GM21825 (cell line): Measurements from ENCODE around the gene TEDDM1.
"Not testable (repeated sequence)": the region's sequence is repeated elsewhere in the genome, so short reads cannot be mapped to it uniquely, and the experiment has no call there.

Source experiments
- ATAC-seq: cut with Tn5 transposase; IDR thresholded peaks from one replicate; pipeline ENCODE4 v1.9.1; 2021; ENCODE audit warnings: mild to moderate bottlenecking, moderate library complexity; ENCODE audit not compliant: unreplicated experiment

TEDDM1 gene

DNA sequence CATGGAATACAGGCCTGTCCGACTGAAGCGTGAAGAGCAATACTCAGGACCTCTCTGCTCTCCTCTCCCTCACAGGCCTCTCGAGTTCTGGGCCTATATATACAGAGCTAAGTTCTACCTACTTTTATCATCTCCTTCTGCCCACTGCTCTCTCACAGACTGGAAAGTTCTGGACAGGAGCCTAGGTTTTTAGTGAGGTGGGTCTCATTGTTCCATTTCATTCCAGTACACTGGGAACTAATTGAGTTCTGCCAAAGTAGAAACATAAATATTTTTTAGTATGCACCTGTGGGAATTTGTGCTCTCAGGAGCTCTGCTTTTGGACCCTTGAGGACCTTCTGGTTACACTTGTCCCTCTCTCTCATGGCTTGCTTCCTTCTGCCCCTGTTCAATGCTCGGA lies at the start of gene TEDDM1:
Gene TEDDM1 (minus strand): TSS at position 101 of the 400 bp plus-strand sequence. CDS start 182 bp downstream, outside the sequence.
- ATAC-seq: no peak

DNA sequence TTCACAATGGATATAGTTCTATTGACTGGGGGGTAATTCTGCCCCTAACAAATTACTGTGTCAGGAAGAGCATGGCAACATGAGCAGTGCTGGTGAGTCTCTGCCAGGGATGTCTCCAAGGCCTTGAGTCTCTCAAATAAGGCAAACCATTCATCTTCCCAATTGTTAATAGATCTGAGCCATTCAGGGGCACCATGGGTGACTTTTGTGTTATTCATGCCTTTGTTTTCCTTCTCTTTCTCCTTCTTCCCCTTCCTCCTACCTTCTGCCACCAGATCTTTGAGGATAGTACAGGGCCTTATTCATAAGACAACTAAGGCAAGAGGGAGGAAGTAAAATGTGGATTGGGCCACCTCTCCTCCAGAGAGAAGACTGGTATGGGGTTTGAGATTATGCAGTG lies 49.6 kb upstream of the TEDDM1 start, which contains the start of gene RGSL1:
Gene RGSL1 (plus strand): TSS at position 60 of the 400 bp plus-strand sequence. CDS start 20 bp downstream, at position 80.
- no peak for ATAC-seq

DNA sequence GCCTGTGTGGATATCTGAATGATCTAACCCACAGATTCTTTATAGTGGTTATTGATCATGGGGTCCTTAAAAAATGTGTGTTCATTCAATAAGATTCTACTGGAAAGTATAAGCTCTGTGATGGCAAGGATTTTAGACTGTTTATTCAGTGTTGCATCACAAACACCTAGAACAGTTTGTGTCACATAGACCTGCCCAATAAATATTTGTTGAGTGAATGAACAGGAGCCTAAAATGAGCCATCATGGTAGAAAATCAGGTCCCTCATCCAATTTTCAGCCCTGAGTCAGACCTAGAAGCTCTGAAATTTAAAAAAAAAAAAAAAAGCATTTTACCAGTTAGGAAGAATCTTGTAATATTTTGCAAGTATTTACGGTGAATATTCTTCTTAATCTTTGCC lies 47.2 kb upstream of the TEDDM1 start:
- ATAC-seq: no peak

GRCh38 chr1:182447124-182447523 lies 46.7 kb upstream of the TEDDM1 start:
- ATAC-seq: not testable (repeated sequence)

DNA sequence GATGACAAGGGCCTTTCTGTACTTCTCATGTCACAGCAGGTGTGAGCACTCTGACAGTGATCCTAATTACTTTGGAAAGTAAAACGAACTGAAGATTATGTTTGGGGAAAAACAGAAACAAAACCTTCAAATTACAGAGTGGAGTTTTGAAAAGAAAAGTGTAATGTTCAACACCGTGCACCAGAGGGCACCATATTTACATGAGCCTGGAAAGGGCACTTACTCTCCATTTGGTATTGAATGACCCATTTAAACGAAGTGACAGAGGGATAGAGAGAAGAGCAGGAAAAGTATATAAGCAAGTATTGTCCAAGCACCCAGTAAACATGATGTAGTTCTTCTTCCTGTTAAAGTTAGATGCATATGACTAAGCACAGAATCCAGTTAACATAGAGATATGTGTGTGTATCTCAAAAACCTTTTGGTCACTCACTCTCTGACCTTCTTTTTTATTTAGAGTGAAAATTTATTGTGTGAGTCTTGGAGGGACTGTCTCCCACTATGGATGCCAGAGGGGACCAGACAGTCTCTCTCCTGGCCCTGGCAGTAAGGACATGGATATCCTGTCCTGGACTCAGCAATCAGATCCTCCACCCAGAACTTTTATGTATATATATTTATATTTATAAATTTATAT lies 45.7 kb upstream of the TEDDM1 start:
- ATAC-seq: no peak

- no peak for ATAC-seq
Observed at GRCh38 chr1:182444497-182444896, 44.0 kb upstream of the TEDDM1 start.

- no peak for ATAC-seq
Observed at GRCh38 chr1:182442333-182442732, 41.9 kb upstream of the TEDDM1 start.

DNA sequence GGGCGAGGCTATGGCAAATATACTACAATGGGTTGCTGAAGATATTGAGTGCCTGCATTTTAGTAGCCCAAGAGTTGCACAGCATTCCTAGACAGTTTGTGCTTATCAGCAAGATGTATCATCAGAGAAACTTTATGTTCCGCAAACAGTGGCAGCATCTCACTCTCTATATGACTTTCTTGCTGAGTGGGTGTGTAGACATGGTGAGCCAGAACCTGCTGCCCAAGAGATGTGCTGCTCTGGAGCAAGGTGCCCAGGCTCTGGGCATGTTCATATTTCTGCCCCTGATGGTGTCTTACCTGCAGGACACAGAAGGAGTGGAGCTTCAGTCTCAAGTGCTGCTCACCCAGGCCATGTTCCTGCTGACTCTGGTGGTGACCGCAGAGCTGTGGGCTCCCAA lies 41.3 kb upstream of the TEDDM1 start:
- no peak for ATAC-seq

DNA sequence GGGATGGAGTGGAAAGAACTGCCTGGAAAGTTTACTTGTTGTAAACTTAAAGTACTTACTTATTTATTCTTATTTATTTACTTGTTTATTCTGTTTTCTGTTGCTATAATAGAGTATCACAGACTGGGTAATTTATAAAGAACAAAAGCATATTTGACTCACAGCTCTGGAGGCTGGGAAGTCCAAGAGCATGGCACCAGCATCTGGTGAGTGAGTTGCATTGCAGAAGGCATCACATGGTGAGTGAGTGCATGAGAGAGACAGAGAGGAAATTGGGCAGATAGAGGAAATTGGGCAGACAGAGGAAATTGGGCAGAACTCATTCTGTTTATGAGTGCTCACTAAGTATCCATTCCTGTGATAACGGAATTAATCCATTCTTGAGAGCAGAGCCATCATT lies 37.9 kb upstream of the TEDDM1 start:
- ATAC-seq: no peak

DNA sequence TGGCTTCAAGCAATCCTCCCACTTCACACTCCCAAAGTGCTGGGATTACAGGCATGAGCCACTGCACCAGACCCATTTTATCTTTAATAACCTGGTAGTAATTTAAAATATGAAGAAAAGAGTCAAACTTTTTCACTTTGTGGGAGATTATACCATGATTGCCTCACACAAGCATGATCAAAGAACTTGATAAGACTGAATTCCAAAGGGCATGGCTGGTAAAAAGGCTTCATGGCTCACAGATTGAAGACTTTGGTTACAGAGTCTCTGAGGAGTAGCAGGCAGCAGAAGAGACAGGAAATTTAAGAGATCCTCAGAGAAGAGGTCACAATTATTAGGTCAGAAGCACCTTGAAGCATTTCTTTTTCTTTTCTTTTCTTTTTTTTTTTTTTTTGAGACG lies 33.1 kb upstream of the TEDDM1 start:
- no peak for ATAC-seq

DNA sequence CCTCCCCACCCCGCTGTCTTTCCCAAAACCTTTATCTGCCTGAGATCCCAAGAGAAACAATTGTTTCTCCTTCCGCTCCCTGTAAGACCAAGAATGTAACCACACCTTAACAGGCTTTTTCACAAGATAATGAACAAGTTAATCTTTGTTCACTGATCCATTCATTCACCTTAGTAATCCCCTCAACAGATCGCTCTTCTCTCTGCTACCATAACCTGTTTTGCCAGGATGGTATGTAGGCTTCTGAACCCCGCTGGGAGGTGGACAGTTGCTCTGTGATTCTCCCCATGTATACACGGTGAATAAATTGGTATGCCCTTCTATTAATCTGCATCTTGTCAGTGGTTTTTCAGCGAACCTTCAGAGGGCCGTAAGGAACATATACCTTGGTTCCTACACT lies 30.8 kb upstream of the TEDDM1 start:
- no peak for ATAC-seq

- ATAC-seq: peak; percentile 45
Observed at GRCh38 chr1:182430263-182431068, 30.0 kb upstream of the TEDDM1 start.

DNA sequence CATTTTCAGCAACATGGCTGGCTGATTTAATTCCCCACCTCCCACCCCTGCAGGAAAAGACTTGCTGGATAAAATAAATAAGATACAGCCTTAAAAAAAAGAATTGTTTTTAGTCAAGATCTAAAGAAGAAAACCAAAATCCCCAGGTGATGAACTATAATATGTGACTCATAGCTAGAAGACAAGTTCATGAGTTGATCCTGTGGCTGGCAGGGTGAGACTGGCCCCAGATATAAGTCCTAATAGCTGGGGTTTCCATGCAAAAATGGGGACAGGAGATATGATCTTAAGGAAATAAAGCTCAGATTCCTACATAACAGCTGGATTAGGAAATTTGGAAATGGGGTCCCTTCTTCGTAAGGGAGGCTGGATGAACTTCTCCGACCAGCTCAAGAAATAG lies 27.6 kb upstream of the TEDDM1 start:
- ATAC-seq: peak; percentile 30

DNA sequence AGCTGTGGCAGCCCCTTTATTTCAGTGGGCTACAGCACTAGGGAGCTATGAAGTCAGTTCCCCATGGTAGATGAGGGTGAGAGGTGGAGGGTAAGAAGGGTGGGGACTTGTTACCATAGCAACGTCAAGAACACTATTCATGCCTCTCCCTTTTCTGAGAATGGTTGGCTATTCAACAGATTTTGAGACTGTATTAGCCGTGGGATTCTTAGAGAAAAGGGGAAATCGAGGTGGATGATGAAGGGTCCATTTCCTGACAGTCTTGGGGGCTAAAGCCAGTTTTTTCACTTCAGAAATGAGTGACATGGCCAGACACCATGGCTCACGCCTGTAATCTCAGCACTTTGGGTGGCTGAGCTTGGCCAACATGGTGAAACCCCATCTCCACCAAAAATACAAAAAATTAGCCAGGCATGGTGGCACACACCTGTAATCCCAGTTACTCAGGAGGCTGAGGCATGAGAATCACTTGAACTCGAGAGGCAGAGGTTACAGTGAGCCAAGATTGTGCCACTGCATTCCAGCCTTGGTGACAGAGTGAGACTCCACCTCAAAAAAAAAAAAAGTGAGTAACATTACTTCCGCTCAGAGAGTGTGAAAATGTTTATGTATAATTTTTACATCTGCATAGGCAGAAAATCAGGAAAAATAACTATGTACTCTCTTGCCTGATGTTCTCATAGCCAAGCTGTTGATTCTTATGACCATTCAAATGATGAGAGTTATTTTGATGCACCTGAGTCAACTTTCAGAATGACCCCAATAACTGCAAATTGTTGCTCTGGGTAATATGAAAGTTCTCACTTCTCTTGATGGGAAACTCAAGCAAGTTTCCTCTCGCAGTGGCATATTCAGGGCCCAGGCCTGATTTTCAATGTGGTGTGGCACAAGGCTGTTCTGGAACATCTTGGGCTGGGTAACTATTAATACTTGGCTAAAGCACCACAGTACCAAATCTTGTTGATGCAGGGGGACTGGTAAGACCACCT lies 26.3 kb upstream of the TEDDM1 start:
- peak; percentile 53 for ATAC-seq

GRCh38 chr1:182415789-182416188 lies 15.3 kb upstream of the TEDDM1 start:
- no peak for ATAC-seq

- no peak for ATAC-seq
Observed at GRCh38 chr1:182413969-182414368, 13.5 kb upstream of the TEDDM1 start.

DNA sequence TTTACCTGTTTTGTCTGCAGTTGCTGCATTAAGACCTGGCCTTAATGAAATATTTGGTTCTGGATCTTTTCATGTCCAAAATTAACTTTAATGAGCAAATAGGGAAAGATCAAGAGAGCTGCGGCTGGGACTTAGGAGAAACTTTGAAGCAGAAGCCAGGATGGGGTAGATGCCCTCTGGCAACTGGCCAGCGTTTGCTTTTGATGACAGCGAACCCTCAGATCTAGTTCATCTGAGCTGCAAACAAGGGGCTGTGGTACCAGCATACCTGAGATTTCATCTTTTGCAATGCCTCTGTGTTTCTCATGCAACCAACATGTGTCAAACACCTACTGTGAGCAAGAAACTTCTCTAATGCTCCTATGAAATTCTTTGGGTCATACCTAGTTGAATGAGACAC lies 13.0 kb upstream of the TEDDM1 start:
- ATAC-seq: no peak

DNA sequence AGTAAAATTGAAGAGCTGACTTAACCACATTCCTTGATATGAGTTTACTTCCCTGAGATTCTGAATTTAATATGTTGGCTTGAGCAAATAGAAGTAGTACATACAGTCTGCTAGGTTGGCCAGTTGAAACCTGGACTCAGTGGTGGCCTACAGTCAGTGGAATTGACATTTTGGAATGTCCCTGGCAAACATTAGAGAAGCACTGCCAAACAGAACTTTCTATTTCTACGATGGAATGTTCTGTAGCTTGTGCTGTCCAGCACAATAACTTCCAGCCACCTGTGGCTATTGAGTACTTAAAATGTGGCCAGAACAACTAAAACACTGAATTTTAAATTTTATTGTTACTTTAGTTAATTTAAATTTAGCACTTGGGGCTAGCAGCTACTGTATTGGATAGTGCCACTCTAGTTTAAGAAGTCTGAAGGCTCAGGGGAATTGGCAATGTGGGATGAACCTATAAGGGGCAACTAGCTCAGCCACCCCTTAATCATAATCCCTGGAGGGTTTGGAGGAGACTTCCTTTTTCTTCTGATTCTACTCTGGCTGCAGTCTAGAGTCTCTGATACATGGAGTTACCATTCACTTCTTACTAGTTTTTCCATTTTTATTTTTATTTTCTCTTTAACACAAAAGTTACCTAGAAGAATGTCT lies 10.3 kb upstream of the TEDDM1 start:
- ATAC-seq: no peak

GRCh38 chr1:182410138-182410537 lies 9.7 kb upstream of the TEDDM1 start:
- no peak for ATAC-seq

DNA sequence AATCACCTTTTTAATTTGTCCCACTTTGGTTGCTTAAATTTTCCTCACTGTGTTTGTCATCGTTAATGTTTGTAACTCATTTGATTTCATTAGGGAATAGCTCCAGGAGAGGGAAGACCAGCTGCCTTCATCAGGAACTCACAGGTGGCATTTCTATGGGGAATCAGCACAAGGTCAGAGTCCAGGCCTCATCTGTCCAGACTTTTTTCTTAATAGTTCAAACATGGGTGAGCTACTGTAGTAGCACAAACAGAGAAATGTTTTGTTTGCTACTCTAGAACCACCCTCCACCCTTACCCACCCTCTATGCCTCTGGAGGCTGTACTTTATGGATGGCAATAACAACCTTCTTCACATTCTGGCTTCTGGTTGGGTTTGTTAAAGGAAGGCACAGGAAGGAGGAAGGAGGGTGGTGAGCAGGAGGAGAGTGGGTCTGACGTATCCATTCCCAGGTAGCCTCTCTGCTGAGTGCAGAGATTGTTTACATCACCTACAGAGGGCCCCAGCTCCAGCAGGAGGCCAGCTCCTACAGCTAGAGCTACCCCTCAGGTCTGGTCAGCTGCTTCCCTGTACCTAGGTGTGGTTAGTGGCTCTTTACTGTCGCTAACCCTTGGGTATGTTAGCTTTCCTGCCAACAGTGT lies 8.1 kb upstream of the TEDDM1 start:
- ATAC-seq: no peak
